Effector CD8-positive, alpha-beta T cell (primary cell): ENCODE measurements around the gene ZBTB46.
"Not testable (repeated sequence)": the region's sequence is repeated elsewhere in the genome, so short reads cannot be mapped to it uniquely, and the experiment has no call there.

Source experiments
- DNase-seq: peaks from one replicate; lab custom pipeline; 2025; lab: John Stamatoyannopoulos, UW

The ZBTB46 gene

GRCh38 chr20:63858393-63859165 lies 27.5 kb upstream of the ZBTB46 start:
- DNase-seq: no peak

- DNase-seq: no peak
These were observed 26.8 kb upstream of the ZBTB46 start for GRCh38 chr20:63857764-63858392.

GRCh38 chr20:63856098-63856511 lies 25.0 kb upstream of the ZBTB46 start:
- no peak for DNase-seq

GRCh38 chr20:63855363-63856097 lies 24.5 kb upstream of the ZBTB46 start:
- DNase-seq: no peak

GRCh38 chr20:63854766-63855362 lies 23.8 kb upstream of the ZBTB46 start:
- DNase-seq: no peak

- no peak for DNase-seq
These were observed 23.2 kb upstream of the ZBTB46 start for GRCh38 chr20:63854069-63854765.

- not testable (repeated sequence) for DNase-seq
These were observed 22.6 kb upstream of the ZBTB46 start for GRCh38 chr20:63853733-63854068.

GRCh38 chr20:63851548-63851943 lies 20.5 kb upstream of the ZBTB46 start:
- not testable (repeated sequence) for DNase-seq

- no peak for DNase-seq
These were observed 19.9 kb upstream of the ZBTB46 start for GRCh38 chr20:63850689-63851547.

GRCh38 chr20:63848003-63848911 lies 17.2 kb upstream of the ZBTB46 start:
- no peak for DNase-seq

- no peak for DNase-seq
These were observed 16.4 kb upstream of the ZBTB46 start for GRCh38 chr20:63847237-63848002.

- no peak for DNase-seq
These were observed 15.8 kb upstream of the ZBTB46 start for GRCh38 chr20:63846888-63847236.

GRCh38 chr20:63846128-63846771 lies 15.2 kb upstream of the ZBTB46 start:
- no peak for DNase-seq

GRCh38 chr20:63844511-63844991 lies 13.5 kb upstream of the ZBTB46 start:
- DNase-seq: no peak

- no peak for DNase-seq
These were observed 12.7 kb upstream of the ZBTB46 start for GRCh38 chr20:63843778-63844177.

- DNase-seq: no peak
These were observed 12.2 kb upstream of the ZBTB46 start for GRCh38 chr20:63843222-63843621.

GRCh38 chr20:63842258-63842657 lies 11.2 kb upstream of the ZBTB46 start:
- no peak for DNase-seq

- DNase-seq: no peak
These were observed 9.4 kb upstream of the ZBTB46 start for GRCh38 chr20:63840405-63840828.

- no peak for DNase-seq
These were observed 8.6 kb upstream of the ZBTB46 start for GRCh38 chr20:63839620-63840019.
